Measurements from ENCODE around the gene ABL1. TPM values are rescaled to one million over a fixed set of nuclear protein-coding genes. Genes with fewer than 3 reads are reported as not detected.

The ABL1 gene
- total RNA-seq, 1 donor from 2014 or later: 30.7 TPM

DNA sequence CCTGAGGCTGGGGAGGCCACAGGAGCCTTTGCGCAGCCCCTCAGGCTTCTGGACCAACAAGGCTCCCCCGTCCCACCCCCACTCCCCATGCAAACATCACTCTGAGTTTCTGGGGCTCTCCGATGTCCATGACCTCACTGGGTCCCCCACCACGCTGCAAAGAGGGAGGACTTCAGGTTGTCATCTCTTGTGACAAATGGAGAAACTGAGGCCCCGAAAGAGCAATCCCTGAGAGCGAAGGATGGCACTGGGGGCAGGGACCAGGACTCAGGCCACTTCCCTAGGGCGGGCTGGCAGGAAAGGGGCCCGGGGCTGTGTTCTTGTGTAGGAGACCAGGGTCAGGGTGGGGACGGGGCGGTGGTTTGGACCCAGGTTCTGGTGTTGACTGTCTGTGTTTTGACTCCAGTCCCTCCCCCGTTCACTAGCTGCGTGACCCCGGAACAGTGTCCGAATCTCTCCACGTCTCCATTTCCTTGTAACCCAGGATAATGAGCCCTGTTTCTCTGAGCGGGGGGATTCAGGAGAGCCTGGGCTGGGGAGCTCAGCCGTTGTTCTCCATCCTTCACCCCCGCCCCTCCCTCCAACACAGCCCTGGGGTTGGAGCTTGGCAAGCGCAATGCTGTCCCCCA is 90.1 kb downstream of the ABL1 start:
- TF ChIP-seq CTCF (IDR thresholded peaks at IDR 0.05; ENCODE audit: borderline replicate concordance): no peak
- DNase-seq: no peak
- Histone ChIP-seq H3K36me3 (no peaks in the 10 kb centered on the region), H3K4me1 (peaks cover 12% of the 10 kb centered on the region), H3K27ac (replicated peaks) (no peak overlapping the region), H3K9me3 (replicated peaks) (no peaks in the 10 kb centered on the region), H3K27me3 (ENCODE audit: low read depth) (peaks cover 76% of the 10 kb centered on the region), H3K4me3 (no peak overlapping the region)
- intact Hi-C loops (cut with micrococcal nuclease): no loop called here

DNA sequence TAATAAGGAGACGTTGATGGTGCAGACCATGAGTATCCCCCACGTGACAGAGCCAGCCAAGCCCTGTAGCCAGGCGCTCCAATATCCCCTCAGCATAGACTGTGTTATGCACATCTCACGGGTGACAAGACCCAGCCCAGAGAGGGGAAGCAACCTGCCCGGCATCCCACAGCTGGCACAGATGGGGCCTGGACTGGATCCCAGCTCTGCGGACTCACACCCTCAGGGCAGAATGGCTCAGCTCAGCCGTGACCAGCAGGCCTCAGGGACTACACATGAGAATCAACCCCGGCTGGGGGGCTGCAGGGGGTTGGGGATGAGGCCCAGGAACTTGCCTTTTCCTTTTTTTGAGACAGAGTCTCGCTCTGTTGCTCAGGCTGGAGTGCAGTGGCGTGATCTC is 92.3 kb downstream of the ABL1 start:
- no peak for TF ChIP-seq CTCF (IDR thresholded peaks at IDR 0.05; ENCODE audit: borderline replicate concordance)
- peaks cover 25% of the 10 kb centered on the region for H3K4me1 ChIP-seq
- H3K9me3 ChIP-seq (replicated peaks): no peaks in the 10 kb centered on the region
- no peak overlapping the region for H3K4me3 ChIP-seq
- no peak for DNase-seq
- no peak overlapping the region for H3K27ac ChIP-seq (replicated peaks)
- intact Hi-C loops (cut with micrococcal nuclease): no loop called here
- H3K36me3 ChIP-seq: no peaks in the 10 kb centered on the region
- H3K27me3 ChIP-seq (ENCODE audit: low read depth): peaks cover 64% of the 10 kb centered on the region

DNA sequence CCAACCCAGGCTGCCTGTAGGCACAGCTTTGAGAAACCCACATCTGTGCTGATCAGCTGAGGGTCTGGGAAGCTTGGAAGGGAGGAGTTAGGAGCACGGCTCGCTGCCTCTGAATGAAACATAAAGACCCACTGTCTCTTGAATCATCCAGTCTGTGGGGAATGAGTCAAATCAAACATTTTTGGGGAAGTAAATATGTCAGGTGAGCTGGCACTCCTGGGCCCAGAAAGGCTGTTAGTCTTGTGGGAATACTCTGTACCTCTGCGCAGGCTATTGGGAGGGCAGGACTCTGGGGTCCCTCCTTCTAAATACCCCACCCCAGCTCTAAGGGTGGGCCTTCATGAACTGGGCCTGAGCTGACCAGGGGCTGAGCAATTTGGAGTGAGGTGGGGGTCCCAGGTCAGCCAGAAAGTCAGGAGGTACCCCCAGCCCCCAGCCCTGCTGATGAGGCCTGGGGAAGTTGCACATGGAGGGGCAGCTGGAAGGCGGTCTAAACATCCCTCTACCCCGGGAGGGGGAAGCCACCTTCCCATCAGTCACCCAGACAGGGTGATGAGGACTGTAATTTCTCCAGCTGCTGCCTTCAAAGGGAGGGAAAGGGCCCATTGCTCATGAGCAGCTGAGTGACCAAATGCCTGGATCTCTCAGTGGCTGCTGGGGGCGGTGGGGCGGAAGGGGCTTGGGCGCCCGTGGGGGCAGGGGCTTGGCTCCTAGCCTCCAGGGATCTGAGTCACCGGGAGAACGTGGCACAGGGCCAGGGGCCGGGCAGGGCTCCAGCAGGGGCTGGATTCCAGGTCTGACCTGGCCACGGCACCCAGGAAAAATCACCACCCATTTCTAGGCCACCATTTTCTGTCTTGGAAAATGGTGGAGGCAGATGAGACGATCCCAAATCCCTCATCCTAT is 93.2 kb downstream of the ABL1 start:
- Histone ChIP-seq H3K27ac (replicated peaks) (no peak overlapping the region), H3K4me3 (no peak overlapping the region), H3K9me3 (replicated peaks) (no peaks in the 10 kb centered on the region), H3K4me1 (peaks cover 35% of the 10 kb centered on the region), H3K27me3 (ENCODE audit: low read depth) (peaks cover 64% of the 10 kb centered on the region), H3K36me3 (no peaks in the 10 kb centered on the region)
- DNase-seq: peak; percentile 66
- intact Hi-C loops (cut with micrococcal nuclease): no loop called here
- no peak for TF ChIP-seq CTCF (IDR thresholded peaks at IDR 0.05; ENCODE audit: borderline replicate concordance)

DNA sequence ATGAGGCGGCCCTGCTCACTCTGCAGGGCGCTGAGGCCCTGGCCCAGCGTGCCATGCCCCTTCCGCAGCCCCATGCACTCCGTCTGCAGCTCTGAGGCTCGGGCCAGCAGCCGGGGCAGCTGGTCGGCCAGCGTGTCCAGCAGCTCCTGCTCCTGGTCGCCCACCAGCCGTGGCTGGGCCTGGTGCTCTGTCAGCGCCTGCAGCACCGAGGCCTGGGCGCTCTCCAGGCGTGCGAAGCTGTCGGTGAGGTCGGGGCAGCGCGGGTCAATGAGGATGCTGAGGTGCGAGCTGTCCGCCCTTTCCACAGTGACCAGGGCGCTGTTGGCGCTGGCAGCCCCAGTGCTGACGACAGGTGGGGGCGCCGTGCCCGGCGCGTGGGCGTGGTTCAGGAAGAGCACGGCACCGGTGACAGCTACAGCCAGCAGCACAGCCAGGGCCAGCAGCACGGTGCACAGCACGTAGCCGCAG is 94.6 kb downstream of the ABL1 start:
- H3K27me3 ChIP-seq (ENCODE audit: low read depth): peaks cover 64% of the 10 kb centered on the region
- H3K4me1 ChIP-seq: peaks cover 42% of the 10 kb centered on the region
- TF ChIP-seq CTCF (IDR thresholded peaks at IDR 0.05; ENCODE audit: borderline replicate concordance): no peak
- intact Hi-C loops (cut with micrococcal nuclease): loop anchor here (10.0 kb wide), 1 partner anchor 55 kb away; no protein-coding TSS in a partner anchor
- H3K4me3 ChIP-seq: no peak overlapping the region
- H3K36me3 ChIP-seq: no peaks in the 10 kb centered on the region
- H3K27ac ChIP-seq (replicated peaks): no peak overlapping the region
- no peak for DNase-seq
- H3K9me3 ChIP-seq (replicated peaks): no peaks in the 10 kb centered on the region

GRCh38 chr9:130930132-130930803 is 95.2 kb downstream of the ABL1 start:
- no peak for DNase-seq
- no peaks in the 10 kb centered on the region for H3K9me3 ChIP-seq (replicated peaks)
- no peak overlapping the region for H3K27ac ChIP-seq (replicated peaks)
- TF ChIP-seq CTCF (IDR thresholded peaks at IDR 0.05; ENCODE audit: borderline replicate concordance): no peak
- no peak overlapping the region for H3K4me3 ChIP-seq
- H3K4me1 ChIP-seq: peaks cover 42% of the 10 kb centered on the region
- intact Hi-C loops (cut with micrococcal nuclease): loop anchor here (10.0 kb wide), 1 partner anchor 55 kb away; no protein-coding TSS in a partner anchor
- H3K36me3 ChIP-seq: no peaks in the 10 kb centered on the region
- H3K27me3 ChIP-seq (ENCODE audit: low read depth): peaks cover 64% of the 10 kb centered on the region

All from left ventricle myocardium inferior (tissue), 1 donor.